ENCODE data around the gene TLCD4.

GRCh38 chr1:95118067-95118499, 928 bp downstream of the TLCD4 start:
- TF ChIP-seq CTCF (IDR thresholded peaks at IDR 0.05) (no peak), POLR2A (IDR thresholded peaks at IDR 0.05) (no peak)

All from esophagus squamous epithelium (tissue), 4 donors.